Measurements from ENCODE around the gene GUCD1.

Gene GUCD1

DNA sequence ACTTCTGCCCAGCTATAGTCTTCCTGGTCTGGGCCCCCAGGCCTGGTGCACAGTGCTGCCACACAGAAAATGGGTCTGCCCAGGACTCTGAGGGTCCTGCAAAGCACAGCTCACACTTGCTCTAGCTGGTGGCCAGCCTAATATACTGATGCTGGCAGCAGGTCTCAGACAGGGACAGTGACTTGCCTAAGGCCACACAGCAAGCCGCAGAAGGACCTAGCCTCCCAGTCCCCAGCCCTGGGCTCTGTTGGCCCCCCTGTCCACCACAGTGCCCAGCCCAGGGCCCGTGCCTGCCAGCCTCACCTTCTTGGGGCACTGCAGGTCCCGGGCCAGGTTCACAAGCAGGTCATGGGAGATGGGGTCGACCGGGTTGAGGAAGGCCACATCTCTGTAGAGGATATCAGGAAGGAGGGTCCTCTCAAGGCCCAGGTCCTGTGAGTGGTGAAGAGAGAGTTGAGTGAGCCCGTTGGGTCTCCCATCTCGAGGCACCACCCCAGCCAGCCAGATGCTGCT, 34.6 kb upstream of the GUCD1 start:
- no peaks in the 10 kb centered on the region for H3K36me3 ChIP-seq (ENCODE audit: control insufficient read depth, insufficient read depth, low read length)
- no peak overlapping the region for H3K27ac ChIP-seq (ENCODE audit: insufficient read depth, low read length, poor library complexity, severe bottlenecking)
- no peak overlapping the region for H3K4me3 ChIP-seq (ENCODE audit: insufficient read depth, low read depth, low read length, poor library complexity, severe bottlenecking)
- no peak for DNase-seq
- peaks cover 8% of the 10 kb centered on the region for H3K4me1 ChIP-seq (ENCODE audit: control insufficient read depth, insufficient read depth, low read length, poor library complexity, severe bottlenecking)
- no peaks in the 10 kb centered on the region for H3K27me3 ChIP-seq (replicated peaks; ENCODE audit: control insufficient read depth, insufficient read depth, low read length, poor library complexity, severe bottlenecking)
- no peaks in the 10 kb centered on the region for H3K9me3 ChIP-seq (ENCODE audit: control insufficient read depth, low read length)

DNA sequence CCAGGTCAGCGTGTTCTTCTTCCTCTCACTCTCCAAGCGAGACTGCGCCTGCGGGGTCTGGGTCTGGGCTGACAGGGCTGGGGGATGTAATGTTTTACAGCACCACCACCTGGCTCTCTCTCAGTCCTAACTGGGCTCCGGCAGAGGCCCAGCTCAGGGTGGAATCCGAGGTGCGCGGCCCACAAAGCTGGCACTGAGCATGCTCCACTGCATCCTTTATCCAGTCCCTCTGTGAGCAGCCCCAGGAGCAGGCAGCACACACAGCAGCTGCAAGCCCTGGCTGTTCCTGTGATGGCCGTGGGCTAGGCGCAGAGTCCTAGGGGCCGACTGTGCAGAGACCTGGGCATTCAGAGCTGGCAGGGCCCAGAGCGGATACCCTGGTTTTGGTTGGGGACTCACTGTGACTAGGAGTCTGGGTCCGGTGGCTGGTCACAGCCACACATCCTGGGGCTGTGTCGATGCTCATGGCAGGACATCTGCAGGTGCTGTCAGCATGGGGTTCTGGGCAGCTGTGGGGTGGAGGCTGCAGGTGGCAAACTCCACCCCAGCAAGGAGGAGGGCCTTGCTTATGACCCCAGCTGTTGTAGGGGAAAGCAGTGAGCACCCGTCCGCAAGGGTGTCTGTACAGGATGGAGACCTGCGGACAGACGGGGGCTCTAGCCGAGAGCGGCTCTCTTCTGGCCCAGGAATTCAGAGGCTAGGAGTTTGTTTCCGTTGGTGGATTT, 34.0 kb upstream of the GUCD1 start:
- H3K4me3 ChIP-seq (ENCODE audit: insufficient read depth, low read depth, low read length, poor library complexity, severe bottlenecking): no peak overlapping the region
- no peaks in the 10 kb centered on the region for H3K36me3 ChIP-seq (ENCODE audit: control insufficient read depth, insufficient read depth, low read length)
- no peak for DNase-seq
- no peaks in the 10 kb centered on the region for H3K9me3 ChIP-seq (ENCODE audit: control insufficient read depth, low read length)
- H3K27me3 ChIP-seq (replicated peaks; ENCODE audit: control insufficient read depth, insufficient read depth, low read length, poor library complexity, severe bottlenecking): no peaks in the 10 kb centered on the region
- H3K27ac ChIP-seq (ENCODE audit: insufficient read depth, low read length, poor library complexity, severe bottlenecking): no peak overlapping the region
- H3K4me1 ChIP-seq (ENCODE audit: control insufficient read depth, insufficient read depth, low read length, poor library complexity, severe bottlenecking): peaks cover 8% of the 10 kb centered on the region

DNA sequence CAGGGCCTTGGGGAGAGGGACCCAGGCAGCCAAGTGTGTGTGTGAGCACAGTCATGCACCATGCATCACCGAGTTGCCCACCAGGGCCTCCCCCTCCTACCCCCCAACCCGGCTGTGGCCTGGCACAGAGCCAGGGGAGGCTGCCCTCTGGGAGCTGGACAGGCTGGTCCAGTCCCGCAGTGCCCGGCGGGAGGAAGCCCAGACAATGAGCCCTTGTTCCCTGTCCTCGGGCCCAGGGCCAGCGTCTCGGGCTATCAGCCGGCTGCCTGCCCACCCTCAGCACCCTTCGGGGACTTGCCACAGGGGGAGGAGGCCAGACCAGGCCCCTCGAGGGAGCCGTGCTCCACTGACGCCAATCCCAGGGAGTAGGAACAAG, 33.4 kb upstream of the GUCD1 start:
- Histone ChIP-seq H3K9me3 (ENCODE audit: control insufficient read depth, low read length) (no peaks in the 10 kb centered on the region), H3K27me3 (replicated peaks; ENCODE audit: control insufficient read depth, insufficient read depth, low read length, poor library complexity, severe bottlenecking) (no peaks in the 10 kb centered on the region), H3K4me3 (ENCODE audit: insufficient read depth, low read depth, low read length, poor library complexity, severe bottlenecking) (no peak overlapping the region), H3K27ac (ENCODE audit: insufficient read depth, low read length, poor library complexity, severe bottlenecking) (no peak overlapping the region), H3K4me1 (ENCODE audit: control insufficient read depth, insufficient read depth, low read length, poor library complexity, severe bottlenecking) (peaks cover 8% of the 10 kb centered on the region), H3K36me3 (ENCODE audit: control insufficient read depth, insufficient read depth, low read length) (no peaks in the 10 kb centered on the region)
- no peak for DNase-seq

DNA sequence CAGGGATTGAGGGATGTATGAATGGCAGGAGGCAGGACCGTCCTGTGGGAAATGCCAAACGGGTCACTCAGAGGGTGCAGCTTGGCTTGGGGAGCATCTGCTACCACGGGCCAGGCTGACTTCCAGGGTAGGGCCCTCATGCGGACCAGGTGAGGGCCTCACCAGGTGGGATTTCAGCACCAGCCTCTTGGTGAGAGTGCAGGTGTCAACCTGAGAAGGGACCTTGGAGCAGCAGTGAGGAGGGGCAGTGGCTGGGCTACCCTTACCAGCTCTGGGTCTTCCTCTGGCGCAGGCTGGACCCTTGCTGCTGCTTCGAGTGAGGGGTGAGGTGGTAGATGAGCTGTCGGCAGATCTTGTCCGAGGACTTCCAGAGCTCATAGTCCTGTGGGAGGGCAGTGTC, 33.0 kb upstream of the GUCD1 start:
- peaks cover 6% of the 10 kb centered on the region for H3K4me1 ChIP-seq (ENCODE audit: control insufficient read depth, insufficient read depth, low read length, poor library complexity, severe bottlenecking)
- DNase-seq: no peak
- no peaks in the 10 kb centered on the region for H3K27me3 ChIP-seq (replicated peaks; ENCODE audit: control insufficient read depth, insufficient read depth, low read length, poor library complexity, severe bottlenecking)
- H3K4me3 ChIP-seq (ENCODE audit: insufficient read depth, low read depth, low read length, poor library complexity, severe bottlenecking): no peak overlapping the region
- no peak overlapping the region for H3K27ac ChIP-seq (ENCODE audit: insufficient read depth, low read length, poor library complexity, severe bottlenecking)
- no peaks in the 10 kb centered on the region for H3K36me3 ChIP-seq (ENCODE audit: control insufficient read depth, insufficient read depth, low read length)
- H3K9me3 ChIP-seq (ENCODE audit: control insufficient read depth, low read length): no peaks in the 10 kb centered on the region

DNA sequence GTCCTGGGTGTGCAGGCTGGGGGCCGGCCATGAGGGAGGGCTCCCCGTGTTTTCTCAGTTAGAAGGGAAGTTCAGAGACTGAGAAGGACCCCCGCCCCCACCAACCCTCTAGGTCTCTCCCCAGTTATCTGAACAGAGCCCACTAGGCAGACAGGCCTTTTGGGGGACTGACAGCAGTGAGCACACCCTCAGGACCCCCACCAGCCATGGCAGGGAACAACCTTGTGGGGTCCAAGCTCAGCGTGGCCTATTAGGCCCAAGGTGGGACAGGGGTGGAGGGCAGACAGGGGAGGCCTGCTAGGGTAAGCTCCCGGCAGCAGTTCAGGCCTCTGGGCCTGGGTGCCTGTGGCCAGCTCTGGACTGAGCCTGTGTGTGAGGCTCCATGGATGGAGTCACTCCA, 32.3 kb upstream of the GUCD1 start:
- Histone ChIP-seq H3K9me3 (ENCODE audit: control insufficient read depth, low read length) (no peaks in the 10 kb centered on the region), H3K4me1 (ENCODE audit: control insufficient read depth, insufficient read depth, low read length, poor library complexity, severe bottlenecking) (peaks cover 2% of the 10 kb centered on the region), H3K27ac (ENCODE audit: insufficient read depth, low read length, poor library complexity, severe bottlenecking) (no peak overlapping the region), H3K27me3 (replicated peaks; ENCODE audit: control insufficient read depth, insufficient read depth, low read length, poor library complexity, severe bottlenecking) (no peaks in the 10 kb centered on the region), H3K36me3 (ENCODE audit: control insufficient read depth, insufficient read depth, low read length) (no peaks in the 10 kb centered on the region), H3K4me3 (ENCODE audit: insufficient read depth, low read depth, low read length, poor library complexity, severe bottlenecking) (no peak overlapping the region)
- no peak for DNase-seq

DNA sequence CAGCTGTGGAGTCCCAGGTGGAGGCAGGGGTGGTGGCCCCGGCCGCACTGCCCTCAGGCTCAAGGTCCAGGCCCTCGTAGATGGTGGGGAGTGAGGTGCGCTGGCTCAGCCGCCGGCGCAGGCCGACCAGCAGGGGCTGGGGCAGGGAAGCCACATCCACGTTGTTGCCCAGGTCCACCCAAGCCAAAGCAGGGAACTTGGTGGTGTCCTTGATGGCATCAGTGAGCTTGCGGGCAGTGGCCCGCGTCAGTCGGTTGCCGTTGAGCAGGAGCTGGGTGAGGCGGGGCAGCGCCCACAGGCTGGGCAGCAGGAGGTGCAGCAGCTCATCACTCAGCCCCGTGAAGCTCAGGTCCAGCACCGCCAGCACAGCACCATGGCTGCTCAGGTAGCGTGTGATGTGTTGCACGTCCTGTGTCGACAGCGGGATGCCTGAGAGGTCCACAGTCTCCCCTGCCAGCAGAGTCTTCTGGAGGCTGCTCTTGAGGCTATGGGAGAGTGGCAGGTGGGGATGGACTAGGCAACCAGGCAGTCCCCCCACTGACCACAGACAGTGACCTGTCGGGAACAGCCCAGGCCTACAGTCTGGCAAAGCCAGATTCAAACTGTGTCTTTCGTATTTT, 31.1 kb upstream of the GUCD1 start:
- no peaks in the 10 kb centered on the region for H3K27me3 ChIP-seq (replicated peaks; ENCODE audit: control insufficient read depth, insufficient read depth, low read length, poor library complexity, severe bottlenecking)
- no peaks in the 10 kb centered on the region for H3K4me1 ChIP-seq (ENCODE audit: control insufficient read depth, insufficient read depth, low read length, poor library complexity, severe bottlenecking)
- no peak for DNase-seq
- H3K27ac ChIP-seq (ENCODE audit: insufficient read depth, low read length, poor library complexity, severe bottlenecking): no peak overlapping the region
- H3K9me3 ChIP-seq (ENCODE audit: control insufficient read depth, low read length): no peaks in the 10 kb centered on the region
- H3K4me3 ChIP-seq (ENCODE audit: insufficient read depth, low read depth, low read length, poor library complexity, severe bottlenecking): no peak overlapping the region
- no peaks in the 10 kb centered on the region for H3K36me3 ChIP-seq (ENCODE audit: control insufficient read depth, insufficient read depth, low read length)

DNA sequence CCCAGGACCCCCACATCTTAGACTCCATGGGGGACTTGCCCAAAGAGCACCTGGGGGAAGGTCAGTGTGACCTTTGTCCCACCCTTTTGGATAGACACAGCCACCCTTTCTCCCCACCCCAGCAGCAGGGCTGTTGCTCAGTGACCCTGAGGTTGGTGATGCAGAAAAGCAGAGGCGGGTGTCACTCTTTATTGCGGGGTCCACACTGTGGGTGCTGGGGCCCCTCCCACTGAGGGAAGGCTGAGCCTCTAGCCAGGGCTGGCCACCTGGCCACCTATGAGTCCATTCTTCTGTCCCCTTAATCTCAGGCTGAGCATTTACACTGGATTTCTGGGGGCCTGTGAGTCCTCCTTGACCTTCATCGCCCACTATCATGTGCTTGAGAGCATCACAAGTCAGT, 30.5 kb upstream of the GUCD1 start:
- no peaks in the 10 kb centered on the region for H3K27me3 ChIP-seq (replicated peaks; ENCODE audit: control insufficient read depth, insufficient read depth, low read length, poor library complexity, severe bottlenecking)
- H3K4me3 ChIP-seq (ENCODE audit: insufficient read depth, low read depth, low read length, poor library complexity, severe bottlenecking): no peak overlapping the region
- H3K4me1 ChIP-seq (ENCODE audit: control insufficient read depth, insufficient read depth, low read length, poor library complexity, severe bottlenecking): no peaks in the 10 kb centered on the region
- H3K9me3 ChIP-seq (ENCODE audit: control insufficient read depth, low read length): no peaks in the 10 kb centered on the region
- H3K36me3 ChIP-seq (ENCODE audit: control insufficient read depth, insufficient read depth, low read length): no peaks in the 10 kb centered on the region
- no peak overlapping the region for H3K27ac ChIP-seq (ENCODE audit: insufficient read depth, low read length, poor library complexity, severe bottlenecking)
- DNase-seq: no peak

DNA sequence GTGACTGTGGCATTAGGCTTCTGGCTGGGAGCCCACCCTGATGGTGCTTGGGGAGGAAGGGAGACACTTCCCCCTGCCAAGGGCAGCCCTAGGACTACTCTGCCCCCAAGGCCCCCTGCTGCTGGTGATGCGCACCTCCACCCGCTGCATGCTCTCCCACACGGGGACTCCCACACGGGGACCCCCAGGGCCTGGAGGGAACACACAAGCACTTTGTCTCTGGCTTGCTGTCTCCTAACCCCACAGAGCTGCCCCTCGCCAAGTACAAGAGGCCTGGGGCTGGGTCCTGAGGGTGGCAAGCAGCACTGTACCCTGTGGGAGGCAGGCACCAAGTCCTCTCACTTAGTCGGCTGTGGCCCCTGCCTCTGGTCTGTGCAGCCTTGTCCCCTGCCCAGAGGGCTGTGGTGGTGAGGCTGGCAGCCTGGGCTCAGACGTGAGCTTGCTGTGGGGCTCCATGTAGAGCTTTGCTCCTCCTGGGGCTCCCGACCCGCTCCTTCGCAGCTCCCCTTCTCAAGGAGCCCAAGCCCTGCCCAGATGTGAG, 30.0 kb upstream of the GUCD1 start:
- no peak for DNase-seq
- no peaks in the 10 kb centered on the region for H3K4me1 ChIP-seq (ENCODE audit: control insufficient read depth, insufficient read depth, low read length, poor library complexity, severe bottlenecking)
- H3K36me3 ChIP-seq (ENCODE audit: control insufficient read depth, insufficient read depth, low read length): no peaks in the 10 kb centered on the region

DNA sequence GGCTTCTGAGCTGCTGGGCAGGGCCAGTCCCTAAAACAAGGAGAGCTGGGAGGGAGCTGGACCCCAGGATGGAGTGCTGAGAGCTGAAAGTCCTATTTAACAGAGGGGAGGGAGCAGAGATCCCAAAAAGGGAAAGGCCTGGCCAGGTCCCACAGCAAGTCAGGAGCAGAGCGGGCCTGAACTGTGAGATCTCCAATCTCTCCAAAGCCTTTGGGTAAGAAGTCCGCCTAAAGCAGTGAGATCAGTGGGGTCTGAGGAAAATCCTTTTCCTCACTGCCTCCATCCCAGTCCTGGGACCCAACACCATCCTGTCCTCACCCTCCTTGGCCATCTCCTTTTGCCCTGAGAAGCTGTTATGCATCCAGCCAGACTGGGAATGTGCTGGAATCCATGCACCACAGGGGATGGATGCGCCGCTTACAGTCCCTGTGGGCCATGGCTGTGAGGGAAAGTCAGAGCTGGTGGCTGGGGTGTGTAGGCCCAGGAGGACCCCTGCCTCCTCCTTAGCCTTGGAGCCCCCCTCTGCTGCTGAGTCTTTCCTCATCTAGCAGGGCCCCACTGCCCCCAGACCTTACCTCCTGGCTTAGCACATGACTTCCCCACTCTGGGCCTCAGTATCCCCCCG, 29.3 kb upstream of the GUCD1 start:
- no peaks in the 10 kb centered on the region for H3K36me3 ChIP-seq (ENCODE audit: control insufficient read depth, insufficient read depth, low read length)
- H3K27me3 ChIP-seq (replicated peaks; ENCODE audit: control insufficient read depth, insufficient read depth, low read length, poor library complexity, severe bottlenecking): no peaks in the 10 kb centered on the region
- no peak overlapping the region for H3K27ac ChIP-seq (ENCODE audit: insufficient read depth, low read length, poor library complexity, severe bottlenecking)
- DNase-seq: no peak
- H3K9me3 ChIP-seq (ENCODE audit: control insufficient read depth, low read length): no peaks in the 10 kb centered on the region
- no peaks in the 10 kb centered on the region for H3K4me1 ChIP-seq (ENCODE audit: control insufficient read depth, insufficient read depth, low read length, poor library complexity, severe bottlenecking)
- H3K4me3 ChIP-seq (ENCODE audit: insufficient read depth, low read depth, low read length, poor library complexity, severe bottlenecking): no peak overlapping the region

More for the DNA sequence above, 30.0 kb upstream of the GUCD1 start:
- Histone ChIP-seq H3K9me3 (ENCODE audit: control insufficient read depth, low read length) (no peaks in the 10 kb centered on the region), H3K27ac (ENCODE audit: insufficient read depth, low read length, poor library complexity, severe bottlenecking) (no peak overlapping the region), H3K4me3 (ENCODE audit: insufficient read depth, low read depth, low read length, poor library complexity, severe bottlenecking) (no peak overlapping the region), H3K27me3 (replicated peaks; ENCODE audit: control insufficient read depth, insufficient read depth, low read length, poor library complexity, severe bottlenecking) (no peaks in the 10 kb centered on the region)
